Body of pancreas (tissue), 4 donors: ENCODE data around the gene CLTC.

Source experiments
- POLR2A ChIP-seq, 3 donors: fragments of 450-650 bp; IDR thresholded peaks; one replicate each; pipeline ENCODE4 v1.6.1; 2016; ENCODE audit warnings: antibody characterized with exemption in 3 of 3, mild to moderate bottlenecking in 2 of 3
- TF ChIP-seq, protein P1 (sequence below), 7 experiments: fragments of 450-650 bp in 4 of 7; fragments of 200-600 bp in 3 of 7; sonication (generic) in 3 of 7; IDR thresholded peaks; one replicate each; pipeline ENCODE4 v1.5.1; 2016 to 2019; ENCODE audit warnings: antibody characterized with exemption in 7 of 7

DNA sequence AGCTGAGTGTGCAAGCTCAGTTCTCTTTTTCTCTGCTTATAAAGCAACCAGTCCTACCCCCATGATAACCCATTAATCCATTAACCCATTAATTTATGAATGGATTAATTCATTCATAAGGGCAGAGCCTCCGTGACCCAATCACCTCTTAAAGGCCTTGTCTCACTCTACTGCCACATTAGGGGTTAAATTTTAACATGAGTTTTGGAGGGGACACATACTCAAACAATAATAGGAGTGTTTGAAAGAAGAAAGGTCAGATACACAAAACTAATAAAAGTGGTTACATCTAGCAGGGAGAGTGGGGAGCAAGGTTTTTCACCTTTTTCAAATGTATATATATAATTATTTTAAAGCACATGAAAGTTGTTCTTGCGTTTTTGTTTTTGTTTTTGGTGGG lies 94.6 kb downstream of the CLTC start:
- TF ChIP-seq, protein P1, sequence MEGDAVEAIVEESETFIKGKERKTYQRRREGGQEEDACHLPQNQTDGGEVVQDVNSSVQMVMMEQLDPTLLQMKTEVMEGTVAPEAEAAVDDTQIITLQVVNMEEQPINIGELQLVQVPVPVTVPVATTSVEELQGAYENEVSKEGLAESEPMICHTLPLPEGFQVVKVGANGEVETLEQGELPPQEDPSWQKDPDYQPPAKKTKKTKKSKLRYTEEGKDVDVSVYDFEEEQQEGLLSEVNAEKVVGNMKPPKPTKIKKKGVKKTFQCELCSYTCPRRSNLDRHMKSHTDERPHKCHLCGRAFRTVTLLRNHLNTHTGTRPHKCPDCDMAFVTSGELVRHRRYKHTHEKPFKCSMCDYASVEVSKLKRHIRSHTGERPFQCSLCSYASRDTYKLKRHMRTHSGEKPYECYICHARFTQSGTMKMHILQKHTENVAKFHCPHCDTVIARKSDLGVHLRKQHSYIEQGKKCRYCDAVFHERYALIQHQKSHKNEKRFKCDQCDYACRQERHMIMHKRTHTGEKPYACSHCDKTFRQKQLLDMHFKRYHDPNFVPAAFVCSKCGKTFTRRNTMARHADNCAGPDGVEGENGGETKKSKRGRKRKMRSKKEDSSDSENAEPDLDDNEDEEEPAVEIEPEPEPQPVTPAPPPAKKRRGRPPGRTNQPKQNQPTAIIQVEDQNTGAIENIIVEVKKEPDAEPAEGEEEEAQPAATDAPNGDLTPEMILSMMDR (IDR thresholded peaks at IDR 0.05): no peak
- no peak for TF ChIP-seq POLR2A (IDR thresholded peaks at IDR 0.05)
